Measurements from ENCODE around the gene TGIF2. TPM values are rescaled to one million over a fixed set of nuclear protein-coding genes. Genes with fewer than 3 reads are reported as not detected.

The TGIF2 gene
- total and polyA plus RNA-seq, 2 of the 8 experiments (the other 6 are each of a cell fraction or from before 2014, with no cell fraction given) = 49.7 to 76.7 TPM

- H3K4me3 ChIP-seq (ENCODE audit: extremely low read depth in 1 of 4, insufficient read depth in 2 of 4, low read depth in 3 of 4, low read length in 4 of 4) = peak overlapping the region; percentile 42 to 98 (median 62); a peak in 7 of 8 replicates
- H3K23me2 ChIP-seq (ENCODE audit: low read depth, low read length) = peaks cover 17% of the 10 kb centered on the region
- peaks cover 0 to 4% of the 10 kb centered on the region in 2 experiments for H4K20me1 ChIP-seq (replicated peaks in 1 of 2; ENCODE audit: control insufficient read depth in 1 of 2, insufficient read depth in 2 of 2, low read length in 2 of 2)
- peak overlapping the region; percentile 85 for H3K27ac ChIP-seq (ENCODE audit: low read depth, low read length)
- no peak overlapping the region for H2AFZ ChIP-seq (ENCODE audit: low read length)
- H3K4me2 ChIP-seq (ENCODE audit: insufficient read depth in 1 of 2, low read depth in 2 of 2, low read length in 2 of 2) = peak overlapping the region; percentile 98 to 99
- CTCF ChIA-PET (ENCODE audit: partially characterized antibody) = interaction anchor here (0.7 to 18.0 kb wide), 8 partner anchors 12 to 41 kb away, joined by 4 to 202 read pairs (median 9); partner anchors contain the start of genes MYL9 and RAB5IF
- peak overlapping the region; percentile 15; the same call in 1 of the 2 replicates for H4K8ac ChIP-seq (ENCODE audit: extremely low read depth, insufficient read depth, low read length)
- H3K56ac ChIP-seq (replicated peaks; ENCODE audit: insufficient read length, low read depth, low read length) = peak overlapping the region; percentile 95
- H3K36me3 ChIP-seq (ENCODE audit: control insufficient read depth in 2 of 4, insufficient read depth in 4 of 4, low read length in 3 of 4) = no peaks in the 10 kb centered on the region; a peak in 1 of 8 replicates
- H2AK5ac ChIP-seq (ENCODE audit: low read depth, low read length) = 0 out of 2 replicates have a peak overlapping the region, but pooled peaks have one; percentile 86
- peak overlapping the region; percentile 55 for H4K5ac ChIP-seq (ENCODE audit: insufficient read length, low read depth, low read length)
- peak overlapping the region in 3 of 4 experiments; percentile 3 to 51 (median 43); a peak in 6 of 7 replicates for H3K9ac ChIP-seq (replicated peaks in 1 of 4; ENCODE audit: extremely low read depth in 1 of 4, low read depth in 3 of 4, low read length in 3 of 4)
- H2BK5ac ChIP-seq (ENCODE audit: low read depth, low read length) = peak overlapping the region; percentile 93
- peak overlapping the region; percentile 63 for H2BK120ac ChIP-seq (replicated peaks; ENCODE audit: low read depth, low read length)
- peak overlapping the region; percentile 10 for H3K4ac ChIP-seq (replicated peaks; ENCODE audit: insufficient read length, low read depth, low read length)
- POLR2A ChIA-PET (ENCODE audit: partially characterized antibody) = interaction anchor here (0.8 to 17.6 kb wide), 11 partner anchors 10 to 293 kb away, joined by 3 to 388 read pairs (median 5); partner anchors contain the start of gene RAB5IF
- FAIRE-seq (peak; percentile 55), DNase-seq (ENCODE audit: low read depth in 1 of 2, low spot score in 2 of 2) (peak; percentile 61 to 70)
- H4K91ac ChIP-seq (replicated peaks; ENCODE audit: insufficient read length, low read length) = peak overlapping the region; percentile 54
- no peaks in the 10 kb centered on the region for H3K27me3 ChIP-seq (replicated peaks in 1 of 4; ENCODE audit: control insufficient read depth in 3 of 4, extremely low read depth in 1 of 4, insufficient read depth in 3 of 4, low read length in 3 of 4)
- H3K79me1 ChIP-seq (ENCODE audit: low read depth, low read length) = peaks cover 2% of the 10 kb centered on the region
- H2BK20ac ChIP-seq (ENCODE audit: low read length) = 0 out of 2 replicates have a peak overlapping the region, but pooled peaks have one; percentile 9
- H3K14ac ChIP-seq (ENCODE audit: insufficient read length) = no peak overlapping the region
- no peak overlapping the region for H3K23ac ChIP-seq (ENCODE audit: insufficient read length)
- WGBS, 2 experiments (ENCODE audit: extremely low coverage in 1 of 2, insufficient coverage in 1 of 2, insufficient read length in 1 of 2, insufficient replicate concordance in 2 of 2, low coverage in 1 of 2, low lambda C conversion rate in 2 of 2, missing lambda C conversion rate in 1 of 2) = 5% methylated on average over 17 of the region's 17 CpGs; no CpG with 5 or more reads in 1 of the 2 experiments
- H2BK12ac ChIP-seq (ENCODE audit: low read depth, low read length) = peak overlapping the region; percentile 89
- H2BK15ac ChIP-seq (ENCODE audit: low read length) = no peak overlapping the region
- peak overlapping the region; percentile 52 for H3K18ac ChIP-seq (ENCODE audit: extremely low read depth, low read length)
- peaks cover 14 to 31% (median 18%) of the 10 kb centered on the region in 4 experiments for H3K4me1 ChIP-seq (replicated peaks in 1 of 4; ENCODE audit: control insufficient read depth in 3 of 4, insufficient read depth in 4 of 4, low read length in 3 of 4)
- H3K9me3 ChIP-seq (ENCODE audit: insufficient read depth in 2 of 2, low read depth in 1 of 2, low read length in 1 of 2) = no peaks in the 10 kb centered on the region
- H3K79me2 ChIP-seq (ENCODE audit: control insufficient read depth in 1 of 2, insufficient read depth in 2 of 2, low read length in 2 of 2) = peaks cover 18 to 42% of the 10 kb centered on the region in 2 experiments
- TF ChIP-seq ATF2 (IDR thresholded peaks at IDR 0.05; ENCODE audit: low read length) = 0 out of 2 replicates have a peak, but pooled peaks have one; percentile 21
- TF ChIP-seq TBP (IDR thresholded peaks at IDR 0.05; ENCODE audit: low read depth, low read length) = peak; percentile 74
- TF ChIP-seq GTF2F1 (IDR thresholded peaks at IDR 0.05; ENCODE audit: borderline replicate concordance, low read depth, low read length) = no peak
- peak; percentile 74 for TF ChIP-seq POLR2AphosphoS5 (IDR thresholded peaks at IDR 0.05; ENCODE audit: low read depth, low read length)
- TF ChIP-seq SUZ12 (IDR thresholded peaks at IDR 0.05; ENCODE audit: low read length) = no peak
- no peak for TF ChIP-seq ZNF274 (IDR thresholded peaks at IDR 0.05; ENCODE audit: borderline replicate concordance, extremely low read depth, low read length)
- no peak for TF ChIP-seq GABPA (IDR thresholded peaks at IDR 0.05; ENCODE audit: borderline replicate concordance, insufficient read depth, low read length)
- TF ChIP-seq EGR1 (IDR thresholded peaks at IDR 0.05; ENCODE audit: borderline replicate concordance, low read depth, low read length) = peak; percentile 45; the same call in 1 of the 2 replicates
Observed at GRCh38 chr20:36571564-36572504, 1.6 kb upstream of the TGIF2 start.
